Muscle layer of colon (tissue), 2 donors: ENCODE measurements around the gene CXorf58.
A peak's percentile ranks its signal among the peaks of the same experiment; 100 is the strongest.
"Not testable (repeated sequence)": the region's sequence is repeated elsewhere in the genome, so short reads cannot be mapped to it uniquely, and the experiment has no call there.

Source experiments
- H3K27ac ChIP-seq: one replicate; pipeline ENCODE4 v1.7.0; 2013; ENCODE audit warnings: low read depth, mild to moderate bottlenecking, low read length, moderate library complexity
- H3K27me3 ChIP-seq, 2 donors: one replicate each; pipeline ENCODE4 v1.7.0; 2013; ENCODE audit warnings: low read length in 2 of 2, mild to moderate bottlenecking in 2 of 2; ENCODE audit not compliant: insufficient read depth in 2 of 2, control insufficient read depth in 1 of 2
- H3K36me3 ChIP-seq: one replicate; pipeline ENCODE4 v1.7.0; 2013; ENCODE audit warnings: mild to moderate bottlenecking, low read length; ENCODE audit not compliant: insufficient read depth
- H3K4me1 ChIP-seq: one replicate; pipeline ENCODE4 v1.7.0; 2013; ENCODE audit warnings: mild to moderate bottlenecking, low read length; ENCODE audit not compliant: insufficient read depth
- H3K4me3 ChIP-seq, 2 donors: one replicate each; pipeline ENCODE4 v1.7.0; 2013; ENCODE audit warnings: low read length in 2 of 2, low read depth in 1 of 2, mild to moderate bottlenecking in 1 of 2, moderate library complexity in 1 of 2
- H3K9ac ChIP-seq: one replicate; pipeline ENCODE4 v1.7.0; 2013; ENCODE audit warnings: low read length
- H3K9me3 ChIP-seq: one replicate; pipeline ENCODE4 v1.7.0; 2013; ENCODE audit warnings: mild to moderate bottlenecking, low read length
- donor health status: abdominal sarcoma.
- donor health status: Adenocarcinoma of cecum.

Gene CXorf58, protein sequence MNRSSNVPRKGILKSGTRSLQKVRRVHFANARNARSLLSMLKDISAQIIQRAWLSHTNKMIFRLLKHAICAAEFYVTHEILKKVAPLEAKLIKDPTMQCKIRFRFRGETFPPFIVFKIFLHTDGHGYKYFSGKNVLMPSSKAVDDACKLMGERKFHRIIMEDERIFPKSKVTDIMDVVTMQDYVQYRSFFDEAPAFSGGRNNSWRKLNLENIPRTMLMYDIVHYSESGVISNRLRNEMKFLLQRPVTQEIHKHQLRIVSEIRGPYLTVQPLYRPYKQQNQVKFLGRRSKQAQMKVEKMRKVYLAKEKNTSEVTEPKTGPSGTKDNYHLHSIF

DNA sequence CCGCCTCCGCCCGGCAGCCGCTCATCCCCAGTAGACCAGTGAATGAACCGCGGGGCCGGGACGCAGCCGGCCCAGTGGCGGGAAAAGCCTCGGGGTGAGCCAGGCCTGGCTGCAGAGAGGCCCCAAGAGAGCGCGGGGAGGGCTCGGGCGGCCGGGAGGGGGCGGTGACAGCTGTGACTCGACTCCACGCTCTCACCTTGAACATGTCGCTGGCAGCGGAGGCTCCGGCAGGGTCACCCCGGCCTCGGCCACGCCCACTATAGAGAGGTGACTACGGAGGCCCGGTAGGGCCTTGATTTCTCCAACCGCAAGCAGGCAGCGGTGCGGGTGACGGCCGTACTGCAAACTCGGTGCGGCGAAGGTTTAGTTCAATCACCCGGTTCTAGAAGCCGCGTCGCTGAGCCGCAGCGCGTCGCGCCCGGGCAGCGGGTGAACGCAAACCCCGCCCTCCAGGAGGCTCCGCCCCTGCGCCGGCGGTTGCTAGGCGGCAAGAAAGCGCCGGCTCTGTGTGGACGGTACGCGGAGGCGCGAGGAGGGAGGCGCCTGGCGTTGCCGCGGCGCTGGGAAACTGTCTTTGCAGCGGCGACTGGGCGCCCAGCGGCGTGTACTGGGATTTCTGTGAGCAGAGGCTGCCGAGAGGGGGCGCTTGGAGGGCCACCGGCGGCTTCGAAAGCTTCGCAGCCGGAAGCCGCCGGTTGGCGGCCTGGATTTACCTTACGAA lies at the start of gene CXorf58, which contains the start of gene APOO:
Gene CXorf58, plus strand, starts transcription at position 509 of the 721 bp plus-strand sequence. CDS start 2,297 bp downstream, outside the sequence.
Gene APOO, minus strand, starts transcription at position 441 of the 721 bp plus-strand sequence. Its CDS starts 236 bp downstream, at position 205.
- Histone ChIP-seq H3K9ac (peak within 1 kb of the TSS; percentile 67), H3K9me3 (no peaks in the 10 kb centered on the region), H3K36me3 (no peaks in the 10 kb centered on the region), H3K27ac (peak within 1 kb of the TSS; percentile 59), H3K4me1 (peaks cover 7% of the 10 kb centered on the region), H3K27me3 (peaks cover 0 to 10% of the 10 kb centered on the region in 2 donors), H3K4me3 (peak within 1 kb of the TSS; percentile 57 to 60)

DNA sequence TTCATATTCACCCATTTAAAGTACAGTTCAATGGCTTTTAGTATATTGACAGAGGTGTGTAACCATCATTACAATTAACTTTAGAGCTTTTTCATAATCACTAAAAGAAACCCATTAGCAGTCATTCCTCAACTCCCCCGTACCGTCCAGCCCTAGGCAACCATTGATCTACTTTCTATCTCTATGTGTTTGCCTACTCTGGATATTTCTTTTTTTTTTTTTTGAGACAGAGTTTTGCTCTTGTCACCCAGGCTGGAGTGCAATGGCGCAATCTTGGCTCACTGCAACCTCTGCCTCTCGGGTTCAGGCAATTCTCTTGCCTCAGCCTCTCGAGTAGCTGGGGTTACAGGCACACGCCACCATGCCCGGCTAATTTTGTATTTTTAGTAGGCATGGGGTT lies 48.6 kb upstream of the CXorf58 start:
- not testable (repeated sequence) for H3K27ac ChIP-seq, H3K4me1 ChIP-seq, H3K9me3 ChIP-seq, H3K9ac ChIP-seq, H3K4me3 ChIP-seq, H3K27me3 ChIP-seq, H3K36me3 ChIP-seq

DNA sequence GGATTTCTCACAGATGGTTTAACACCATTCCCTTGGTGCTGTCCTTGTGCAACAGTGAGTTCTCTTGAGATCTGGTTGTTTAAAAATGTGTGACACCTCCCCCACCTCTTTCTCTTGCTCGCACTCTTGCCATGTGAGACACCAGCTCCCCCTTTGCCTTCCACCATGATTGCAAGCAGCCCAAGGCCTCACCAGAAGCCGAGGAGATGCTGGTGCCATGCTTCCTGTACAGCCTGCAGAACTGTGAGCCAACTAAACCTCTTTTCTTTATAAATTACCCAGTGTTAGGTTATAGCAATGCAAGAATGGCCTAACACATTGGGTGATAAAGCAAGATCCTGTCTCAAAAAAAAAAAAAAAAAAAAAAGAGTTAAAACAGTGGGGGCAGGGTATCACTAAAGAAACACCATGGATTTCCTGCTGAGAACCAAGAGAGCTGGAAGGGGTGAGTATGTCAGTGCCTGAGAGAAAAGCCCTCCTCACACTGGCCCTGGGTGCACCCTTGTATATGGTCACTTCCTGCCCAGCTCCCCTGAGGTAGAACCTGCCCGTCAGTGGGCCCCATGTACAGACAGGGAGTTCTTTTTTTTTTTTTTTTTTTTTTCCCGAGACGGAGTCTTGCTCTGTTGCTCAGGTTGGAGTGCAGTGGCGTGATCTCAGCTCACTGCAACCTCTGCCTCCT lies 46.5 kb upstream of the CXorf58 start:
- Histone ChIP-seq H3K27me3 (no peaks in the 10 kb centered on the region), H3K4me3 (no peak overlapping the region)

DNA sequence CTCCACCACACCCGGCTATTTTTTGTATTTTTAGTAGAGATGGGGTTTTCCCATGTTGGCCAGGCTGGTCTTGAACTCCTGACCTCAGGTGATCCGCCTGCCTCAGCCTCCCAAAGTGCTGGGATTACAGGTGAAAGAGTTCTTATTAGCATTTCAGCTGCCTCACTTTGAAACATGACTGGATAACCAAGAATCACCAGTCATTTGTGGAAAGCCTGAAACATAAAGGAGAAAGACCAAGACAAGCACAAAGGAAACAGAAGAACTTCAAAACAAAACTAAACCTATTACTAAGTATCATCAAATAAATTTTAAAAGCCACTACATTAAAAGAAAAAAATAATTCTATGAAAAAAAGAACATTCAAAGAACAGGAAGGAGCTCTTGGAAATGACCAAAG lies 45.9 kb upstream of the CXorf58 start:
- not testable (repeated sequence) for H3K4me1 ChIP-seq, H3K4me3 ChIP-seq, H3K27me3 ChIP-seq, H3K36me3 ChIP-seq, H3K27ac ChIP-seq, H3K9ac ChIP-seq, H3K9me3 ChIP-seq

More for the DNA sequence above, 46.5 kb upstream of the CXorf58 start:
- Histone ChIP-seq H3K4me1 (no peaks in the 10 kb centered on the region), H3K9me3 (no peaks in the 10 kb centered on the region), H3K36me3 (no peaks in the 10 kb centered on the region), H3K9ac (no peak overlapping the region), H3K27ac (no peak overlapping the region)

DNA sequence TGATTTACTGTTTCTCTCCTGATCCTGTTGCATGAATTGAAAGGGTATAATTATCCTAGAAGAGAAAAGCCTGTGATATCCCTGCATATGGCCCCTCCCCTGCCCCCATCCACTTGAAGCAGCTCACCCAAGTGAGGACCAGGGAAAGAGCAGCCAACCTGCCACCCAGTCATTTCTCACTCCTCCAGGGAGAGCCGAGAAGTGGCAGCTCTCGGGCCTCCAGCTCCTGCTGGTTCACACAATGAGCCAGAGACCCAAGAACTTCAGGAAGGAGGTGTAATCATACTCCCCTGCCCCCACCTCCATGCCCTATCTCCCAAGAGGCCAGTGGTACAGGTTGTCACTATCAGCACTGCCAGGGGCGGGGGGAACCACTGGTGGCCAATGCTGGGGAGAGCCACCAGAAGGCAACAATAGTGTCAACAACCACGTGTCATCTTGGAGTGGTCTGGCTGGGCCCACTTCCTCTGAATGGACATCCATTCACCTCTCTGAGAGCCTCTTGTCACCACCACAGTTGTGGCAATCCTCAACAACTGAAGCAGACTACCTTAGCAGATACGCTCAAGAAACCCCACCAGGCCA lies 43.0 kb upstream of the CXorf58 start:
- no peak overlapping the region for H3K4me3 ChIP-seq
- H3K9ac ChIP-seq: no peak overlapping the region
- H3K4me1 ChIP-seq: no peaks in the 10 kb centered on the region
- H3K9me3 ChIP-seq: no peaks in the 10 kb centered on the region
- H3K36me3 ChIP-seq: no peaks in the 10 kb centered on the region
- no peaks in the 10 kb centered on the region for H3K27me3 ChIP-seq
- H3K27ac ChIP-seq: no peak overlapping the region

DNA sequence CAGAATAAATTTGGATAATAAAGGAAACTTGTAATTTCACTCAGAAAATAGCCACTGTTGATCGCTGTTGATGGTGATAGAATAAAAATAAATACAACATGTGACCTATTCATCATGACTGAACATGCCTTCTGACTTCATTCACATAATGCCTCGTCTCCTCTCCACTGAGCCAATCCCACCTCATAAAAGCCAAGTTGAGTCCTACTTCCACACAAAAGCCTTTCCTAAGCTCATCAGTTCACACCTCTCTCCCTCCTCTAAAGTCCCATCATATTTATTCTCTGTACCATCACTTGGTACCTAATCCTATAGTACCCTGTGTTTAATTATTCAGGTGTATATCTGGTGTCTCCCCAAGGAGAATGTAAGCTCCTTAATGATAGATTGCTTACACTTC lies 37.8 kb upstream of the CXorf58 start:
- no peak overlapping the region for H3K9ac ChIP-seq
- no peaks in the 10 kb centered on the region for H3K4me1 ChIP-seq
- no peak overlapping the region for H3K4me3 ChIP-seq
- H3K27me3 ChIP-seq: no peaks in the 10 kb centered on the region
- no peak overlapping the region for H3K27ac ChIP-seq
- no peaks in the 10 kb centered on the region for H3K36me3 ChIP-seq
- H3K9me3 ChIP-seq: no peaks in the 10 kb centered on the region

DNA sequence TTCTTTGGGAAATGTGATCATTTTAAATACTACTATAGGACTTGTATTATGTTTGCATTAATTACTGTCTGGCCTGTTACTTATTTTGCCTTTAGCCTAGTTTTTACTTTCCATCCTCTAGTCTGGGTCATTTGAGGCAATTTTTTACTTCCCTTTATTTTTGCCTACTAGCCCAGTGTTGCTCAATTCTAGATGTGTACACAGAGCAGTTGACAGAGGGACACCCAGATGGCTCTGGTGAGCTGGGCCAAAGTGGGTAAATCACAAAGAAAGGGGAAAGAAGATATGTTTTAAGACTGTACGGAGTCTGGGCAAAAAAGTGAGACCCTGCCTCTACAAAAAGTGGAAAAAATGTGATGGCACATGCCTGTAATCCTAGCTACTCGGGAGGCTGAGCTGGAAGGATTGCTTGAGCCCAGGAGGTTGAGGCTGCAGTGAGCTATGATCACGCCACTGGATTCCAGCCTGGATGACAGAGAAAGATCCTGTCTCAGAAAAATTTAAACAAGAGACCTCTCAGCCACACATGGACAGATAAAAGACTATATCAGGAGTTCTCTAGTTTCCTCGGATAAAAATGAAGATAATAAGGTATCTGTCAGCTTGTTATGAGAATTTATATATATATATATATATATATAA lies 35.8 kb upstream of the CXorf58 start:
- H3K27ac ChIP-seq: no peak overlapping the region
- H3K36me3 ChIP-seq: no peaks in the 10 kb centered on the region
- H3K27me3 ChIP-seq: no peaks in the 10 kb centered on the region
- H3K4me3 ChIP-seq: no peak overlapping the region
- no peaks in the 10 kb centered on the region for H3K9me3 ChIP-seq
- no peak overlapping the region for H3K9ac ChIP-seq
- no peaks in the 10 kb centered on the region for H3K4me1 ChIP-seq

DNA sequence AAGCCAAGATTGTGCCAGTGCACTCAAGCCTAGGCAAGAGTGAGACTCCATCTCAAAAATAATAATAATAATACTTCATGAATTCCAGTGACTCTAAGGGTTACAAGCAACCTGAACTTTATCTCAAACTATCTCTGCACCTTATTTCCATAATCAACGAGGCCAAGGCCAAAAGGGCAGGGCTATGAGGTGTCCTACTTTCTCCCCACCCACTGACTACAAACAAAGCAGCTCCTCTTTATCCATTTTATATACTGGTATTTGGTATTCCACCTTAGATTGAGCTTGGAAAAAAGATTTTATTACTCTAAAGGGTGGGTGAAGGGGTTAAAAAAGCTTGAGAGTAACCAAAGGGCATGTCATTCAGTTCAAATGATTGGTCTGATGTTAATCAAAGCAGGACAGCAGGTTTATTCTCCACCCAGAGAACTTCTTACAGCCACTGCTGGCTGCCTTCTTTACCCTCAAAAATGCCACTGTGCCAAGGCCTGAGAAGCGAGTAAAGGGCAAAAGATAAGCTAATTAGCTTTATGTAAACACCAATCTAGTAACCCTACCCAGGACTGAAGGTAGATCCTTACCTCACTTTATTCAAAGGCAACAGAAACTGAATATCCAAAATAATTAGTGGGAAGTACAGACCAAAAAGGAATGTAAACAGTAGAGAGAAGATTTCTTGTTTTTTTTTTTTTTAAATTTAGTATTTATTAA lies 28.3 kb upstream of the CXorf58 start:
- no peaks in the 10 kb centered on the region for H3K9me3 ChIP-seq
- no peak overlapping the region for H3K27ac ChIP-seq
- H3K4me1 ChIP-seq: no peaks in the 10 kb centered on the region
- H3K36me3 ChIP-seq: no peaks in the 10 kb centered on the region
- H3K27me3 ChIP-seq: no peaks in the 10 kb centered on the region
- no peak overlapping the region for H3K4me3 ChIP-seq
- H3K9ac ChIP-seq: no peak overlapping the region

DNA sequence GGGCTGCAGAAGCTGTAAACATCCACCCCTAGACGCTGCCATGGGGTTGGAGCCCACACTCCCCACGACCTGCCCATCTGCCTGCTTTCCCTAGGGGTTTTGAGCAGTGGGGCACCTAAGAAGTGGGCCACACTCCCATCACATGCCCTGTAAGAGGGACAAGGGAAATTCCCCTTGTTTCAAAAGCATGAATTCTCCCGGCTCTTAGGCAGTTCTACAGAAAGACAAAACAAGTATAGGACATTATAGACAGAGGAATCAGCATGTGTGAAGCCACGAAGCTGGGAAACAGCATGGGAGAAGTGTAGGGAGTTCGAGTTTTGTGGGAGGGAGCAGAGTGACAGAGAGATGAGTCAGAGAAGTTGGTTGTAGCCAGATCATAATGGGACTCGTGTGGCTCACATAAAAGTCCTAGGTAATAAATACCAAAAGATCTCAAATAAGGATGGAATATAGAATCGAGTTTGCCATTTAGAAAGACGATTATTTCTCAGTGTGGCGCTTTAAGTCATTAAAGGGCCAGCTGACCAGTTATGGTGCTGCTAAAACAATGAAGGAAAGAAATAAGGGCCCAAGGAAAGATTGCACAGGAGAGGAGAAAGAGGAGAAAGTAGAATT lies 24.0 kb upstream of the CXorf58 start:
- no peaks in the 10 kb centered on the region for H3K9me3 ChIP-seq
- no peaks in the 10 kb centered on the region for H3K4me1 ChIP-seq
- no peaks in the 10 kb centered on the region for H3K36me3 ChIP-seq
- no peak overlapping the region for H3K9ac ChIP-seq
- peaks cover 0 to 6% of the 10 kb centered on the region in 2 donors for H3K27me3 ChIP-seq
- H3K27ac ChIP-seq: no peak overlapping the region
- H3K4me3 ChIP-seq: no peak overlapping the region

DNA sequence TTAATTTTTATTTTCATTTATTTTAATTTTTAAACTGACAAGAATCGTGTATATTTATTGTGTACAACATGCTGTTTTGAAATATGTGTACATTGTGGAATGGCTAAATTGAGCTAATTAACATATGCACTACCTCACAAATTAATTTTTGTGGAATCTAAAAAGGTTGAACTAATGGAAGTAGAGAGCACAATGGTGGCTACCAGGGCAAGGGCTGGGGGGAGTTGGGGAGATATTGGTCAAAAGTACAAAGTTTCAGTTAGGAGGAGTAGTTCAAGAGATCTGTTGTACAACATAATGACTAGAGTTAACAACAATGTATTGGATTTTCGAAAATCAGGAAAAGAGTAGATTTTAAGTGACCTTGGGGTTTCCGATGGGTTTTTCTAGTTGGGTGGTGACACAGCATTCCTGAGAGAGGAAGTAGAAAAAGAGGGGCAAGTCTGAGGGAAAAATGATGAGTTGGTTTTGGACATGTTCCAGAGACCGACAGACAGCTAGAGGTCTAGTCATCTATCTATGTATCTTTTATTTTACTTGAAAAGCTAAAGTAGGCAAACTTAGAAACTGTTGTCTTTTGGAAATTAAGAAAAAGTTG lies 23.3 kb upstream of the CXorf58 start:
- H3K9me3 ChIP-seq: no peaks in the 10 kb centered on the region
- H3K27me3 ChIP-seq: peaks cover 0 to 6% of the 10 kb centered on the region in 2 donors
- H3K4me3 ChIP-seq: no peak overlapping the region
- H3K9ac ChIP-seq: no peak overlapping the region
- no peaks in the 10 kb centered on the region for H3K36me3 ChIP-seq
- no peak overlapping the region for H3K27ac ChIP-seq
- no peaks in the 10 kb centered on the region for H3K4me1 ChIP-seq
